ENCODE data around the gene KRTAP5-3. TPM values are rescaled to one million over a fixed set of nuclear protein-coding genes. Genes with fewer than 3 reads are reported as not detected.

The KRTAP5-3 gene
- total and polyA plus RNA-seq, 2 experiments from 2014 or later, result not detected

DNA sequence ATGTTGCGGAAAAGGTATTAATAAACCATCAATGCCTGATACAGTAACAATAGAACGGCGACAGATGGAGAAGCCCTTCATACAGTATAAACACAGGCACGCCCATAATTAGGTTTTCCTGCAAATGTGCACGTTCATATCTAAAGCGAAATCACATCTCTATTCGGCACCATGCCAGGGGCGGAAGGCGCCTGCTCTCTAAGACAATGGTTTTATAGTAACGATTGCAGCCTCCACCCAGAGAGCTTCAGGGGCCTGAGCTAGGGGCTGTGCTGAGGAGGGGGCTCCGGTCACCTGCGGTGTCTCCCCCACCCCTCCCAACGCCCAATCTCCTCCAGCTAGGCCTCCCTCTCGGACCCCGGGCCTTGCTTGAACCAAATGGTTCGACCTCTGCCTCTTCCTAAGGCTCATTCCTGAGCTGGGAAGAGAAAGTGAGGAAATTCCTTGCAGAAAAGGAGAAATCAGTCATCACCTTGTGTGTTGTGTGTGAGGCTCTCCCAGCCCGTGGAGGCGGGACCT, 30.9 kb upstream of the KRTAP5-3 start:
- Histone ChIP-seq H3K4me1 (ENCODE audit: insufficient read depth) (no peaks in the 10 kb centered on the region), H3K4me3 (no peak overlapping the region), H3K79me2 (no peaks in the 10 kb centered on the region), H3K36me3 (replicated peaks; ENCODE audit: insufficient read depth, low read depth) (no peaks in the 10 kb centered on the region), H3K27ac (no peak overlapping the region), H3K9me3 (ENCODE audit: low read depth) (no peaks in the 10 kb centered on the region), H3K27me3 (peaks cover 5% of the 10 kb centered on the region), H4K20me1 (ENCODE audit: insufficient read depth, poor library complexity, severe bottlenecking) (no peaks in the 10 kb centered on the region), H3K9me2 (replicated peaks; ENCODE audit: insufficient read depth) (no peaks in the 10 kb centered on the region), H2AFZ (no peak overlapping the region), H3K4me2 (no peak overlapping the region)
- DNase-seq (ENCODE audit: low spot score), result no peak
- TF ChIP-seq EZH2 (IDR thresholded peaks at IDR 0.05; ENCODE audit: borderline replicate concordance), result no peak
- TF ChIP-seq EZH2phosphoT487 (IDR thresholded peaks at IDR 0.05; ENCODE audit: low read depth, severe bottlenecking, unreplicated experiment), result no peak
- TF ChIP-seq, protein P1, sequence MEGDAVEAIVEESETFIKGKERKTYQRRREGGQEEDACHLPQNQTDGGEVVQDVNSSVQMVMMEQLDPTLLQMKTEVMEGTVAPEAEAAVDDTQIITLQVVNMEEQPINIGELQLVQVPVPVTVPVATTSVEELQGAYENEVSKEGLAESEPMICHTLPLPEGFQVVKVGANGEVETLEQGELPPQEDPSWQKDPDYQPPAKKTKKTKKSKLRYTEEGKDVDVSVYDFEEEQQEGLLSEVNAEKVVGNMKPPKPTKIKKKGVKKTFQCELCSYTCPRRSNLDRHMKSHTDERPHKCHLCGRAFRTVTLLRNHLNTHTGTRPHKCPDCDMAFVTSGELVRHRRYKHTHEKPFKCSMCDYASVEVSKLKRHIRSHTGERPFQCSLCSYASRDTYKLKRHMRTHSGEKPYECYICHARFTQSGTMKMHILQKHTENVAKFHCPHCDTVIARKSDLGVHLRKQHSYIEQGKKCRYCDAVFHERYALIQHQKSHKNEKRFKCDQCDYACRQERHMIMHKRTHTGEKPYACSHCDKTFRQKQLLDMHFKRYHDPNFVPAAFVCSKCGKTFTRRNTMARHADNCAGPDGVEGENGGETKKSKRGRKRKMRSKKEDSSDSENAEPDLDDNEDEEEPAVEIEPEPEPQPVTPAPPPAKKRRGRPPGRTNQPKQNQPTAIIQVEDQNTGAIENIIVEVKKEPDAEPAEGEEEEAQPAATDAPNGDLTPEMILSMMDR (IDR thresholded peaks at IDR 0.05; ENCODE audit: poor library complexity), result no peak
- 82% methylated on average over 18 of the region's 18 CpGs for WGBS (ENCODE audit: low lambda C conversion rate, missing lambda C conversion rate)

DNA sequence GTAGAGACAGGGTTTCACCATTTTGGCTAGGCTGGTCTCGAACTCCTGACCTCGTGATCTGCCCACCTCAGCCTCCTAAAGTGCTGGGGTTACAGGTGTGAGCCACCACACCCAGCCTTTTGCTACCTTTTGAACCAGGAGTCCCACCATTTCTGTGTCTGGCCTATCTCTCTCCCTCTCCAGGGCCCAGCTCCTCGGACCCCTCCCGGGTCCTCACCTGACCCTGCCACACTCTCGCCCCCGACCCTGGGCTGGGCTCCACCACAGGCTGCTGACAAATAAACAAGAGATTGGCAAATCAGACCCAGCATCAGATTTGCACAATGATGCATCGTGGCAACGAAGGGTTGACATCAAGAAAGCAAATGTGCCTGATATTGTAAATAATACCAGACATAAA, 30.1 kb upstream of the KRTAP5-3 start:
- Histone ChIP-seq H3K9me2 (replicated peaks; ENCODE audit: insufficient read depth) (no peaks in the 10 kb centered on the region), H3K36me3 (replicated peaks; ENCODE audit: insufficient read depth, low read depth) (no peaks in the 10 kb centered on the region), H4K20me1 (ENCODE audit: insufficient read depth, poor library complexity, severe bottlenecking) (no peaks in the 10 kb centered on the region), H3K27ac (no peak overlapping the region), H3K9me3 (ENCODE audit: low read depth) (no peaks in the 10 kb centered on the region), H3K4me1 (ENCODE audit: insufficient read depth) (no peaks in the 10 kb centered on the region), H3K4me2 (no peak overlapping the region), H3K4me3 (no peak overlapping the region), H3K27me3 (peaks cover 5% of the 10 kb centered on the region), H3K79me2 (no peaks in the 10 kb centered on the region), H2AFZ (no peak overlapping the region)
- DNase-seq (ENCODE audit: low spot score), result no peak
- WGBS (ENCODE audit: low lambda C conversion rate, missing lambda C conversion rate), result 89% methylated on average over 8 of the region's 8 CpGs
- TF ChIP-seq, protein P1 (IDR thresholded peaks at IDR 0.05; ENCODE audit: poor library complexity), result no peak

DNA sequence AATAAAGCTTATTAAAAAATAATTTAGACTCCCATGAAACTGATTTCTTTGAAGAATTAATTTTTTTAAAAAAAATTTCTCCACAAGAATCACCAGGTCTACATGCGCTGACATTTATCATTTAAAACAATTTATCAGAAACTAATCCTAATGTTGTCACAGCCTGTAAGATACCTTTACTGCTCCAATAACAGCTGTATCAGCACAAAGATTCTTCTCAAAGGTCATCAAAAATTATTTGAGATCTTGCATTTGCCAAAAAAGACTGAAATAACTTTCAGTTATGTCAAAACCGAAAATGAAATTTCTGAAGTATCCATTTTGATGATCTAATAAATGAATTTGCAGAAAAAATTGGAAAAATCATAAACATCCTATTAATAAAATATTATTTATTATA, 29.4 kb upstream of the KRTAP5-3 start:
- H3K4me3 ChIP-seq, result no peak overlapping the region
- H3K36me3 ChIP-seq (replicated peaks; ENCODE audit: insufficient read depth, low read depth), result no peaks in the 10 kb centered on the region
- no peaks in the 10 kb centered on the region for H3K9me2 ChIP-seq (replicated peaks; ENCODE audit: insufficient read depth)
- no peaks in the 10 kb centered on the region for H4K20me1 ChIP-seq (ENCODE audit: insufficient read depth, poor library complexity, severe bottlenecking)
- H3K4me2 ChIP-seq, result no peak overlapping the region
- H3K9me3 ChIP-seq (ENCODE audit: low read depth), result no peaks in the 10 kb centered on the region
- no peak overlapping the region for H3K27ac ChIP-seq
- H3K4me1 ChIP-seq (ENCODE audit: insufficient read depth), result no peaks in the 10 kb centered on the region
- no peak overlapping the region for H2AFZ ChIP-seq
- no peaks in the 10 kb centered on the region for H3K79me2 ChIP-seq
- DNase-seq (ENCODE audit: low spot score), result no peak
- WGBS (ENCODE audit: low lambda C conversion rate, missing lambda C conversion rate), result 95% methylated on average over 2 of the region's 2 CpGs
- H3K27me3 ChIP-seq, result peaks cover 5% of the 10 kb centered on the region
- TF ChIP-seq EZH2 (IDR thresholded peaks at IDR 0.05; ENCODE audit: borderline replicate concordance), result no peak

DNA sequence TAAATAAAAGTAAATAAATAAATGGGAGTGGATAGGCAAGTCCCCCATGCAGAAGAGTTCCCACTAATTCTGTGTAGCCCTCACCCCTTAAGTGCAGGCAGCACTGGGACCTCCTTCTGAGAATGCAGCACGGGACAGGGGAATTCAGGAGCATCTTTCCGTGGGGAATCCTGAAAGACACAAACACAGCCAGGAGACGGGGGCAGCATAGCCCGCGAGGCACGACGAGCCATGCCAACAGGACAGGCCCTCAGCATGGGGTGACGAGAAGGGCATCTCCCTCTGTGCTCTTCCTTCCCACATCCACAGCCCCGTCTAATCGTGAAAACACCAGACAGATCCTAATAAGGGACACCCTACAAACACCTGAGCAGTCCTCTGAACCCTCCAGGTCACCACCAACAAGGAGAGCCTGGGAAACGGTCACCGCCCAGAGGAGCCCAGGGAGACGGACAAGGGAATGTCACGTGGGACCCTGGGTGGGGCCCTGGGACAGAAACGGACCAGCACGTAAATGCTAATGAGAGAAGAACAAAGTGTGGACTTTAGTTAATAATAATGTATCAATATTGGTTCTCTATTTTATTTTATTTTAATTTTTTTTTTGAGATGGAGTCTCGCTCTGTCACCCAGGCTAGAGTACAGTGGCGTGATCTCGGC, 28.2 kb upstream of the KRTAP5-3 start:
- DNase-seq (ENCODE audit: low spot score), result no peak
- H3K9me3 ChIP-seq (ENCODE audit: low read depth), result no peaks in the 10 kb centered on the region
- H3K36me3 ChIP-seq (replicated peaks; ENCODE audit: insufficient read depth, low read depth), result no peaks in the 10 kb centered on the region
- H2AFZ ChIP-seq, result no peak overlapping the region
- H3K27me3 ChIP-seq, result peaks cover 5% of the 10 kb centered on the region
- H3K27ac ChIP-seq, result no peak overlapping the region
- no peak overlapping the region for H3K4me3 ChIP-seq
- TF ChIP-seq, protein P1 (IDR thresholded peaks at IDR 0.05; ENCODE audit: poor library complexity), result no peak
- no peak for TF ChIP-seq EZH2 (IDR thresholded peaks at IDR 0.05; ENCODE audit: borderline replicate concordance)
- TF ChIP-seq EZH2phosphoT487 (IDR thresholded peaks at IDR 0.05; ENCODE audit: low read depth, severe bottlenecking, unreplicated experiment), result no peak
- no peaks in the 10 kb centered on the region for H4K20me1 ChIP-seq (ENCODE audit: insufficient read depth, poor library complexity, severe bottlenecking)
- no peak overlapping the region for H3K4me2 ChIP-seq
- H3K79me2 ChIP-seq, result no peaks in the 10 kb centered on the region
- H3K9me2 ChIP-seq (replicated peaks; ENCODE audit: insufficient read depth), result no peaks in the 10 kb centered on the region
- WGBS (ENCODE audit: low lambda C conversion rate, missing lambda C conversion rate), result 85% methylated on average over 19 of the region's 19 CpGs
- no peaks in the 10 kb centered on the region for H3K4me1 ChIP-seq (ENCODE audit: insufficient read depth)

Measured in hepatocyte (in vitro differentiated cells).